ENCODE results near the gene DDR1.
"Not testable (repeated sequence)": the region's sequence is repeated elsewhere in the genome, so short reads cannot be mapped to it uniquely, and the experiment has no call there.

The DDR1 gene

DNA sequence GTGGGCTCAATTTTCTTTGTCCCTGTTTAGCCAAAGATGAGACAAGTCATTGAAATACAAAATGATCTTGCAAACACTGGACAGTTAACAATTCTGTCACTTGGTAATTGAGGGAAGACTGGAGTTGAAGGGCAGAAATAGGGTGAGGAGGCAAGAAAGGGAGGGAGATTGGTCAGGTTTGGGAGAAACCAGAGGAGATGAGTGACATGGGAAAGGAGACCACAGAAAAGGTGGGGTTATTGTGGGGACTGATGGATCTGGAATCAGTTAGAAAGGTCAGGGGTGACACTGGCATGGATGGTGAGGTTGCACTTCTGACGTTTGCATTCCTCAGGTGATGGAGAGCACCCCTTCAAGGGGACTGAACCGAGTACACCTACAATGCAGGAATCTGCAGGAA is 24.4 kb downstream of the DDR1 start:
- H3K14ac ChIP-seq (ENCODE audit: low read length), result no peak overlapping the region
- H3K79me1 ChIP-seq (ENCODE audit: low read length), result peaks cover 4% of the 10 kb centered on the region
- no peak for DNase-seq
- H3K4me2 ChIP-seq (ENCODE audit: low read length), result peak overlapping the region; percentile 70
- no peak overlapping the region for H3K4ac ChIP-seq (ENCODE audit: low read depth, low read length)
- no peak overlapping the region for H4K91ac ChIP-seq (ENCODE audit: low read depth, low read length)
- H4K8ac ChIP-seq (ENCODE audit: low read depth, low read length), result peak overlapping the region; percentile 64
- no peak overlapping the region for H2AFZ ChIP-seq (ENCODE audit: insufficient read depth, low read length, poor library complexity)
- H2AK5ac ChIP-seq (ENCODE audit: low read length), result no peak overlapping the region
- H3K9me3 ChIP-seq (ENCODE audit: insufficient read depth, low read depth, low read length), result no peaks in the 10 kb centered on the region
- H3K9ac ChIP-seq (ENCODE audit: low read length), result peak overlapping the region; percentile 80
- peaks cover 5% of the 10 kb centered on the region for H3K79me2 ChIP-seq (ENCODE audit: control insufficient read depth, insufficient read depth, low read length, poor library complexity)
- H3K18ac ChIP-seq (ENCODE audit: low read length), result no peak overlapping the region
- H2BK120ac ChIP-seq (ENCODE audit: insufficient read depth, low read length, poor library complexity), result no peak overlapping the region
- peaks cover 23 to 24% of the 10 kb centered on the region in 2 experiments for H3K36me3 ChIP-seq (ENCODE audit: control insufficient read depth in 1 of 2, insufficient read depth in 2 of 2, low read length in 2 of 2)
- no peaks in the 10 kb centered on the region for H3K27me3 ChIP-seq (ENCODE audit: insufficient read depth, low read length)
- no CpG with 5 or more reads among the region's 2 CpGs for WGBS (ENCODE audit: extremely low coverage, insufficient coverage, insufficient read length)
- no peak overlapping the region for H2BK5ac ChIP-seq (ENCODE audit: low read depth, low read length, poor library complexity)
- no peak overlapping the region for H3K27ac ChIP-seq (ENCODE audit: low read depth, low read length)
- H4K12ac ChIP-seq (ENCODE audit: low read depth, low read length), result no peak overlapping the region
- H3K23ac ChIP-seq (ENCODE audit: low read length), result no peak overlapping the region
- H3K4me1 ChIP-seq (ENCODE audit: control insufficient read depth in 1 of 2, insufficient read depth in 2 of 2, low read length in 2 of 2), result peaks cover 7% of the 10 kb centered on the region in 2 experiments
- H2BK12ac ChIP-seq (ENCODE audit: low read length), result no peak overlapping the region
- peak overlapping the region; percentile 78 for H3K4me3 ChIP-seq (ENCODE audit: low read depth, low read length)

DNA sequence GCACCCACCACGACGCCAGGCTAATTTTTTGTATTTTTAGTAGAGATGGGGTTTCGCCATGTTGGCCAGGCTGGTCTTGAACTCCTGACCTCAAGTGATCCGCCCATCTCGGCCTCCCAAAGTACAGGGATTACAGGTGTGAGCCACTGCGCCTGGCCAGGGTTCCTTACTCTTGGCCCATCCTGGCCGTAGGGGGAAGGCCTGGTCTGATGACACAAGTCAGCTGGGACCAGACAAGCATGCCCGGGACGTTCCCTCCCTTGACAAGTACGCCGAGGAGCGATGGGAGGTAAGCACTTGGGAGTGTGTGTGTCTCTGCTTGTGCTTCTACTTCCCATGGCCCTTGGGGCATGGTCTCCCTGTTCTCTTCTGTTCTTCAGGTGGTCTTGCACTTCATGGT is 26.2 kb downstream of the DDR1 start:
- not testable (repeated sequence) for H3K4me3 ChIP-seq (ENCODE audit: low read depth, low read length); H2AK5ac ChIP-seq (ENCODE audit: low read length); H2BK12ac ChIP-seq (ENCODE audit: low read length); H3K27me3 ChIP-seq (ENCODE audit: insufficient read depth, low read length); H4K91ac ChIP-seq (ENCODE audit: low read depth, low read length); DNase-seq; H3K4me2 ChIP-seq (ENCODE audit: low read length); H3K27ac ChIP-seq (ENCODE audit: low read depth, low read length); H3K18ac ChIP-seq (ENCODE audit: low read length); H2BK120ac ChIP-seq (ENCODE audit: insufficient read depth, low read length, poor library complexity); H4K12ac ChIP-seq (ENCODE audit: low read depth, low read length); H3K23ac ChIP-seq (ENCODE audit: low read length); H3K79me1 ChIP-seq (ENCODE audit: low read length); H4K8ac ChIP-seq (ENCODE audit: low read depth, low read length); H3K9ac ChIP-seq (ENCODE audit: low read length); H2BK5ac ChIP-seq (ENCODE audit: low read depth, low read length, poor library complexity); H2AFZ ChIP-seq (ENCODE audit: insufficient read depth, low read length, poor library complexity); H3K79me2 ChIP-seq (ENCODE audit: control insufficient read depth, insufficient read depth, low read length, poor library complexity); H3K4ac ChIP-seq (ENCODE audit: low read depth, low read length); H3K14ac ChIP-seq (ENCODE audit: low read length); H3K9me3 ChIP-seq (ENCODE audit: insufficient read depth, low read depth, low read length)
- H3K4me1 ChIP-seq (ENCODE audit: control insufficient read depth in 1 of 2, insufficient read depth in 2 of 2, low read length in 2 of 2), result peaks cover 8 to 10% of the 10 kb centered on the region in 2 experiments
- WGBS (ENCODE audit: extremely low coverage, insufficient coverage, insufficient read length), result no CpG with 5 or more reads among the region's 12 CpGs
- peaks cover 23 to 24% of the 10 kb centered on the region in 2 experiments for H3K36me3 ChIP-seq (ENCODE audit: control insufficient read depth in 1 of 2, insufficient read depth in 2 of 2, low read length in 2 of 2)

DNA sequence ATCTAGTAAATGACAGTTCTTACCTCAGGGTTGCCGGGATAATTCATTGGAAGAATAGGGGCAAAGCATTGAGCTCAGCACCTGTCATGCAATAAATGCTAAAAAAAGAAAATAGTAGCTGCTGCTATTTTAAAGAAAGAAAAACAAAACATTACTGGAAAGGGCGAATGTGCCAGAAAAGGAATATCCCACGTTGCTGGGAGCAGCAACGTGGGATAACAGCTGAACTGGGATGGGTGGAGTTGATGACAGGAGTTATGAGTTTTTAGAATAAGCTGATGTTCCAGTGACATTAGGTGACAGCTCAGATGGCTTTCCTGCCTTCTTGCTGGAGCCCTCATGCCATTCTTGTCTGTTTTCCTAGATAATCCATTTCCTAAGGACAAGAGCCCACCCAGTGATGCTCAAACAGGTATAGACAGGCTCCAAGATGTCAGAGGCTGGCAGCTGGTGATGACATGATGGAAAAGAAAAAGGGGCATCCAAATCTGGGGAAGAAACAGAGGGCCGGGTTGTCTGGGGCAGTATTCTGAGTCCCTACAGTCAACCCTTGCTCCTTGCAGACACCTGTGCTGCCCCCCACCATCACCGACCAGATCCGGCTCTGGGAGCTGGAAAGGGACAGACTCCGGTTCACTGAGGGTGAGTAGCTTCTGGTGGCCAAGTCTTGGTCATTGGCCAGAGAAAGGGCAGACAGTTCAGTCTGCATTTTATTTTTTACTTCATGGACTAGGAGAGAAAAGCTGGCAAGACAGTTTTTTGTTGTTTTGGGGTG is 28.6 kb downstream of the DDR1 start:
- DNase-seq, result no peak
- Histone ChIP-seq H3K18ac (ENCODE audit: low read length) (no peak overlapping the region), H4K12ac (ENCODE audit: low read depth, low read length) (no peak overlapping the region), H2BK5ac (ENCODE audit: low read depth, low read length, poor library complexity) (no peak overlapping the region), H3K9me3 (ENCODE audit: insufficient read depth, low read depth, low read length) (no peaks in the 10 kb centered on the region), H3K23ac (ENCODE audit: low read length) (no peak overlapping the region), H2AFZ (ENCODE audit: insufficient read depth, low read length, poor library complexity) (no peak overlapping the region), H2AK5ac (ENCODE audit: low read length) (no peak overlapping the region), H4K8ac (ENCODE audit: low read depth, low read length) (no peak overlapping the region), H3K4ac (ENCODE audit: low read depth, low read length) (no peak overlapping the region), H2BK120ac (ENCODE audit: insufficient read depth, low read length, poor library complexity) (no peak overlapping the region), H3K4me3 (ENCODE audit: low read depth, low read length) (no peak overlapping the region), H4K91ac (ENCODE audit: low read depth, low read length) (no peak overlapping the region), H3K9ac (ENCODE audit: low read length) (no peak overlapping the region), H3K79me1 (ENCODE audit: low read length) (peaks cover 8% of the 10 kb centered on the region), H2BK12ac (ENCODE audit: low read length) (no peak overlapping the region), H3K79me2 (ENCODE audit: control insufficient read depth, insufficient read depth, low read length, poor library complexity) (peaks cover 8% of the 10 kb centered on the region), H3K4me1 (ENCODE audit: control insufficient read depth in 1 of 2, insufficient read depth in 2 of 2, low read length in 2 of 2) (peaks cover 8 to 12% of the 10 kb centered on the region in 2 experiments), H3K27me3 (ENCODE audit: insufficient read depth, low read length) (no peaks in the 10 kb centered on the region), H3K36me3 (ENCODE audit: control insufficient read depth in 1 of 2, insufficient read depth in 2 of 2, low read length in 2 of 2) (peaks cover 32 to 34% of the 10 kb centered on the region in 2 experiments), H3K27ac (ENCODE audit: low read depth, low read length) (no peak overlapping the region), H3K14ac (ENCODE audit: low read length) (no peak overlapping the region), H3K4me2 (ENCODE audit: low read length) (no peak overlapping the region)
- WGBS (ENCODE audit: extremely low coverage, insufficient coverage, insufficient read length), result no CpG with 5 or more reads among the region's 8 CpGs

DNA sequence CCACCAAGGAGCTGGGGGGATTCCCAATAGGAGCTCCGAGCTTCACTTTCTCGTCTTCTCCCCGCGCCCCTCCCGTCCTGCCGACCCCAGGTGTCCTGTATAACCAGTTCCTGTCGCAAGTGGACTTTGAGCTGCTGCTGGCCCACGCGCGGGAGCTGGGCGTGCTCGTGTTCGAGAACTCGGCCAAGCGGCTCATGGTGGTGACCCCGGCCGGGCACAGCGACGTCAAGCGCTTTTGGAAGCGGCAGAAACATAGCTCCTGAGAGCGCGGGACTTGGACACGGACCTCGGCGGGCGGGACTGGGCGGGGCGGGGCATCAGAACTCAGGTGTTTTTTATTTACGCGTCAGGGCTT is 29.4 kb downstream of the DDR1 start:
- Histone ChIP-seq H3K36me3 (ENCODE audit: control insufficient read depth in 1 of 2, insufficient read depth in 2 of 2, low read length in 2 of 2) (peaks cover 32 to 35% of the 10 kb centered on the region in 2 experiments), H3K79me1 (ENCODE audit: low read length) (peaks cover 6% of the 10 kb centered on the region), H2BK120ac (ENCODE audit: insufficient read depth, low read length, poor library complexity) (peak overlapping the region; percentile 21), H3K9me3 (ENCODE audit: insufficient read depth, low read depth, low read length) (no peaks in the 10 kb centered on the region), H3K4ac (ENCODE audit: low read depth, low read length) (peak overlapping the region; percentile 35), H3K23ac (ENCODE audit: low read length) (no peak overlapping the region), H3K27me3 (ENCODE audit: insufficient read depth, low read length) (no peaks in the 10 kb centered on the region), H3K79me2 (ENCODE audit: control insufficient read depth, insufficient read depth, low read length, poor library complexity) (peaks cover 4% of the 10 kb centered on the region), H2BK12ac (ENCODE audit: low read length) (no peak overlapping the region), H3K27ac (ENCODE audit: low read depth, low read length) (no peak overlapping the region), H3K4me1 (ENCODE audit: control insufficient read depth in 1 of 2, insufficient read depth in 2 of 2, low read length in 2 of 2) (peaks cover 8 to 10% of the 10 kb centered on the region in 2 experiments), H3K4me2 (ENCODE audit: low read length) (peak overlapping the region; percentile 56), H2BK5ac (ENCODE audit: low read depth, low read length, poor library complexity) (peak overlapping the region; percentile 11), H2AFZ (ENCODE audit: insufficient read depth, low read length, poor library complexity) (peak overlapping the region; percentile 72), H3K14ac (ENCODE audit: low read length) (peak overlapping the region; percentile 55), H4K12ac (ENCODE audit: low read depth, low read length) (peak overlapping the region; percentile 39), H4K91ac (ENCODE audit: low read depth, low read length) (peak overlapping the region; percentile 69), H3K18ac (ENCODE audit: low read length) (peak overlapping the region; percentile 60), H3K4me3 (ENCODE audit: low read depth, low read length) (no peak overlapping the region), H2AK5ac (ENCODE audit: low read length) (no peak overlapping the region), H3K9ac (ENCODE audit: low read length) (peak overlapping the region; percentile 35), H4K8ac (ENCODE audit: low read depth, low read length) (peak overlapping the region; percentile 88)
- no CpG with 5 or more reads among the region's 31 CpGs for WGBS (ENCODE audit: extremely low coverage, insufficient coverage, insufficient read length)
- no peak for DNase-seq
